GM19328 (cell line): ENCODE measurements around the gene NDUFAB1.
"Not testable (repeated sequence)": the region's sequence is repeated elsewhere in the genome, so short reads cannot be mapped to it uniquely, and the experiment has no call there.

ENCODE experiments used
- ATAC-seq: cut with Tn5 transposase; IDR thresholded peaks from one replicate; pipeline ENCODE4 v1.9.1; 2021; ENCODE audit warnings: mild to moderate bottlenecking, moderate library complexity; ENCODE audit not compliant: unreplicated experiment

NDUFAB1 gene

GRCh38 chr16:23595951-23596720, at the start of gene NDUFAB1:
Gene NDUFAB1 (minus strand): TSS chr16:23596316. CDS start chr16:23596290, 26 bp downstream.
- ATAC-seq = peak; percentile 95

- ATAC-seq = no peak
These were observed 46.2 kb upstream of the NDUFAB1 start for GRCh38 chr16:23642246-23642774.

- ATAC-seq = peak; percentile 99
These were observed 45.0 kb upstream of the NDUFAB1 start, which contains the start of the genes DCTN5 and PALB2 for GRCh38 chr16:23640931-23641765. Gene DCTN5 (plus strand): TSS chr16:23641466. CDS start chr16:23641543, 77 bp downstream. Gene PALB2 (minus strand): TSS chr16:23641310. CDS start chr16:23641157, 153 bp downstream.

GRCh38 chr16:23640615-23640930, 44.5 kb upstream of the NDUFAB1 start:
- ATAC-seq = no peak

GRCh38 chr16:23635958-23636357, 39.8 kb upstream of the NDUFAB1 start:
- no peak for ATAC-seq

GRCh38 chr16:23634461-23635036, 38.4 kb upstream of the NDUFAB1 start:
- no peak for ATAC-seq

- not testable (repeated sequence) for ATAC-seq
These were observed 35.8 kb upstream of the NDUFAB1 start for GRCh38 chr16:23631874-23632273.

- ATAC-seq = no peak
These were observed 33.4 kb upstream of the NDUFAB1 start for GRCh38 chr16:23629516-23629915.

- no peak for ATAC-seq
These were observed 28.0 kb upstream of the NDUFAB1 start for GRCh38 chr16:23624092-23624491.

GRCh38 chr16:23615805-23616204, 19.7 kb upstream of the NDUFAB1 start:
- no peak for ATAC-seq

- no peak for ATAC-seq
These were observed 15.8 kb upstream of the NDUFAB1 start for GRCh38 chr16:23611936-23612335.

GRCh38 chr16:23610905-23611304, 14.8 kb upstream of the NDUFAB1 start:
- not testable (repeated sequence) for ATAC-seq

GRCh38 chr16:23609929-23610328, 13.8 kb upstream of the NDUFAB1 start:
- ATAC-seq = no peak

- ATAC-seq = no peak
These were observed 12.1 kb upstream of the NDUFAB1 start for GRCh38 chr16:23608194-23608593.

- ATAC-seq = no peak
These were observed 11.6 kb upstream of the NDUFAB1 start for GRCh38 chr16:23607726-23608125.

- ATAC-seq = no peak
These were observed 1.1 kb upstream of the NDUFAB1 start for GRCh38 chr16:23597003-23597756.

- ATAC-seq = no peak
These were observed 718 bp downstream of the NDUFAB1 start for GRCh38 chr16:23595246-23595950.

- ATAC-seq = no peak
These were observed 1.9 kb downstream of the NDUFAB1 start for GRCh38 chr16:23594186-23594585.

GRCh38 chr16:23590181-23590580, 5.9 kb downstream of the NDUFAB1 start:
- ATAC-seq = no peak

- ATAC-seq = no peak
These were observed 8.4 kb downstream of the NDUFAB1 start for GRCh38 chr16:23587726-23588125.
